Neural crest cell (in vitro differentiated cells): Measurements from ENCODE around the gene SLC1A6. TPM values are rescaled to one million over a fixed set of nuclear protein-coding genes. Genes with fewer than 3 reads are reported as not detected.

Source experiments
- DNase-seq: peaks from one replicate; pipeline ENCODE4 v3.0.0; 2021; ENCODE audit warnings: low read depth, mixed read lengths, low spot score
- H3K27ac Mint-ChIP-seq: one replicate; pipeline ENCODE4 v1.8.0; 2021; ENCODE audit warnings: mild to moderate bottlenecking, mixed read lengths; ENCODE audit not compliant: unreplicated experiment
- H3K27me3 Mint-ChIP-seq: 2 replicates; pipeline ENCODE4 v1.8.0; 2021; ENCODE audit warnings: low read depth, mild to moderate bottlenecking, mixed read lengths
- H3K36me3 Mint-ChIP-seq: 2 replicates; pipeline ENCODE4 v1.8.0; 2021; ENCODE audit warnings: low read depth, mild to moderate bottlenecking, mixed read lengths
- H3K4me1 Mint-ChIP-seq: 2 replicates; pipeline ENCODE4 v1.8.0; 2021; ENCODE audit warnings: mixed read lengths
- H3K4me3 Mint-ChIP-seq: one replicate; pipeline ENCODE4 v1.8.0; 2021; ENCODE audit warnings: mild to moderate bottlenecking, mixed read lengths
- H3K9me3 Mint-ChIP-seq: 2 replicates; pipeline ENCODE4 v1.8.0; 2021; ENCODE audit warnings: mixed read lengths
- total RNA-seq: library from RNA; stranded (reverse); gene quantifications from 2 replicates; pipeline ENCODE4 v1.2.1, GENCODE V29; 2021
- TF ChIP-seq, protein P1 (sequence below): fragments of 200-600 bp; sonication (generic); conservative IDR thresholded peaks from 2 replicates; pipeline ENCODE4 v1.5.0; 2021; ENCODE audit warnings: antibody characterized with exemption, mild to moderate bottlenecking

The SLC1A6 gene
- total RNA-seq, 1 donor from 2014 or later, result 8.2 TPM

DNA sequence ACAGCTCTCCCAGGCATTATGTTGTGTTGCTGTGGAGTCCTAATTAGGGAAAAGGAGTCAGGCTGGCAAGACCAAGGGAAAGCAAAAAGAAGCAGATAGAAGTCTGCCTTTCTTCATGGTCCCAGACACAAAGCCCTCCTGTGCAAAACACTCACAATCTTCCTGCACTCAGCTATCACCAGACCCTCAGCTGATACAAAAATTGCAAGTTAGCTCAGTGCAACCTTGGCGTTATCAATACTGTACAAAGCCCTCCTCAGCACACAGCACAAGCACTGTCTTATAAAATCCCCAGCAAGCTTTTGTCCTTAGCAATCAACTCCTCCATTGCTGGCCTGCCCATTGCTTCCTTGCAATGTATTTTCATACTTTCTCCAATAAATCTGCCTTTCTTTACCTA lies 35.2 kb downstream of the SLC1A6 start:
- no peak for DNase-seq

DNA sequence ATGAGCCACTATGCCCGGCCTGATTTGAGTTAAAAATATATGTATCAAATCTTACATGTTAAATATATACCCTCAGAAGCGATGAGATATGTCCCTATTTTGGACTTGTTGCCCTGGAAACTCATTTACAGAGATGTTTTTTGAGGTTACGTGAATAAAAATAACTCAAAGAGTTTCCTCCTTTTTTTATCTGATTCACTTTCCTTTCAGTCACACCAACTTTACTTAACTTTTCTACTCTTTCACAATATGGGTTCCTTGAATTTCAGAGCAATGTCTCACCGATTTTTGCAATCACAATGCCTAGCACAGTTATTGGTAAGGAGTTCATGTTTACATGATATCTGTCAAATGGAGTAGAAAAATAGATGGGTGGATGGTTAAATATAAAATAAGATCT lies 36.1 kb downstream of the SLC1A6 start:
- Mint-ChIP-seq H3K4me1 (no peaks in the 10 kb centered on the region), H3K4me3 (no peak overlapping the region), H3K27ac (no peak overlapping the region), H3K9me3 (peaks cover 5% of the 10 kb centered on the region), H3K36me3 (peaks cover 2% of the 10 kb centered on the region), H3K27me3 (peaks cover 47% of the 10 kb centered on the region)
- TF ChIP-seq, protein P1, sequence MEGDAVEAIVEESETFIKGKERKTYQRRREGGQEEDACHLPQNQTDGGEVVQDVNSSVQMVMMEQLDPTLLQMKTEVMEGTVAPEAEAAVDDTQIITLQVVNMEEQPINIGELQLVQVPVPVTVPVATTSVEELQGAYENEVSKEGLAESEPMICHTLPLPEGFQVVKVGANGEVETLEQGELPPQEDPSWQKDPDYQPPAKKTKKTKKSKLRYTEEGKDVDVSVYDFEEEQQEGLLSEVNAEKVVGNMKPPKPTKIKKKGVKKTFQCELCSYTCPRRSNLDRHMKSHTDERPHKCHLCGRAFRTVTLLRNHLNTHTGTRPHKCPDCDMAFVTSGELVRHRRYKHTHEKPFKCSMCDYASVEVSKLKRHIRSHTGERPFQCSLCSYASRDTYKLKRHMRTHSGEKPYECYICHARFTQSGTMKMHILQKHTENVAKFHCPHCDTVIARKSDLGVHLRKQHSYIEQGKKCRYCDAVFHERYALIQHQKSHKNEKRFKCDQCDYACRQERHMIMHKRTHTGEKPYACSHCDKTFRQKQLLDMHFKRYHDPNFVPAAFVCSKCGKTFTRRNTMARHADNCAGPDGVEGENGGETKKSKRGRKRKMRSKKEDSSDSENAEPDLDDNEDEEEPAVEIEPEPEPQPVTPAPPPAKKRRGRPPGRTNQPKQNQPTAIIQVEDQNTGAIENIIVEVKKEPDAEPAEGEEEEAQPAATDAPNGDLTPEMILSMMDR, result no peak
- no peak for DNase-seq

More for the DNA sequence above, 35.2 kb downstream of the SLC1A6 start:
- Mint-ChIP-seq H3K27me3 (peaks cover 43% of the 10 kb centered on the region), H3K4me1 (no peaks in the 10 kb centered on the region), H3K4me3 (no peak overlapping the region), H3K27ac (no peak overlapping the region), H3K9me3 (peaks cover 5% of the 10 kb centered on the region), H3K36me3 (peaks cover 2% of the 10 kb centered on the region)
- TF ChIP-seq, protein P1, result no peak

DNA sequence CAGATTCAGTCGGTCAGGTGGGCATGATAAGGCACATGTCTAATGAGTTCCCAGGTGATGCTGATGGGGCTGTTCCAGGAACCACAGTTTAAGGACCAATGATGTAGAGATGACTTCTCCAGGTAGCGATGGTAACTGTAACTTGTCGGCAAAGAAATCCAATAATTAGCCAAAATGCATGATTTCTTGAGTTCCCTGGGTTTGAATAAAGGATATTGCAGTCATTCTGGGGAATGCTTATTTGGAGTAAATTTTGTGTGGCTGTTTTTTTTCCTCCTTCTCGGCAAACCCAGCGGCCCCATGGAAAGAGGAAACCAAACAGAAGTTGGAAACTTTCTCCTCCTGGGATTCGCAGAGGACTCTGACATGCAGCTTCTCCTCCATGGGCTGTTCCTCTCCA lies 38.5 kb downstream of the SLC1A6 start, which contains the start of gene OR7C2:
TSS of gene OR7C2 (plus strand) at position 301 of the 400 bp plus-strand sequence. CDS start at position 301, 0 bp downstream.
- no peak within 1 kb of the TSS for H3K4me3 Mint-ChIP-seq
- peaks cover 5% of the 10 kb centered on the region for H3K9me3 Mint-ChIP-seq
- TF ChIP-seq, protein P1, result no peak
- peaks cover 2% of the 10 kb centered on the region for H3K36me3 Mint-ChIP-seq
- no peak within 1 kb of the TSS for H3K27ac Mint-ChIP-seq
- H3K27me3 Mint-ChIP-seq, result peaks cover 51% of the 10 kb centered on the region
- H3K4me1 Mint-ChIP-seq, result no peaks in the 10 kb centered on the region
- no peak for DNase-seq

DNA sequence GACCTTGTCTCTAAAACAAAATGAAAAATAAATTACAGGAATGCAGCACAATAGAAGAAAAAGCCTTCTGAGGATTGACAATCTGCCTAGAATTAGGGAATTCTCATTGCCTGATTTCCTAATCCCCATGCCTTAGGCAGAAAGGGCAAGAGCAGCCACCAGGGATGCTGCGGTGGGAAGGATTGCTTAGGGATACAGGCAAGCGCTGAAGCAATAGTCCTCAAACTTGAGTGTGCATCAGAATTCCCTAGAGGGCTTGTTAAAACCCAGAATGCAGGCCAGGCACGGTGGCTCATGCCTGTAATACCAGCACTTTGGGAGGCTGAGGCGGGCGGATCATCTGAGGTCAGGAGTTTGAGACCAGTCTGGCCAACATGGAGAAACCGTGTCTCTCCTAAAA lies 39.4 kb downstream of the SLC1A6 start:
- Mint-ChIP-seq H3K4me3 (no peak overlapping the region), H3K36me3 (peaks cover 2% of the 10 kb centered on the region), H3K4me1 (no peaks in the 10 kb centered on the region), H3K27me3 (peaks cover 53% of the 10 kb centered on the region), H3K27ac (no peak overlapping the region), H3K9me3 (peaks cover 5% of the 10 kb centered on the region)
- DNase-seq, result no peak
- TF ChIP-seq, protein P1, result no peak

DNA sequence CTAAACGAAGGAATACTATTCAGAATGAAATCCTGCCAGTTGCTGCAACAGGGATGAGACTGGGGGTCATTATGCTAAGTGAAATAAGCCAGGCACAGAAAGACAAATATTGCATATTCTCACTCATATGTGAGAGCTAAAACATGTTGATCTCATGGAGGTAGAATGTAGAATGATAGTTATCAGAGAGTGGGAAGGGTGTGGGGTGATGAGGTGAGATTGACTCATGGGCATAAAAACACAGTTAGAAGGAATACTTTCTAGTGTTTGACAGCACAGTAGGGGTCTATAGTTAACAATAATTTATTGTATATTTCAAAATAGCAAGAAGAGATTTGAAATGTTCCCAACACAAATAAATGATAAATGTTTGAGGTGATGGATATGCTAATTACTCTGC lies 46.2 kb downstream of the SLC1A6 start:
- TF ChIP-seq, protein P1, result no peak

DNA sequence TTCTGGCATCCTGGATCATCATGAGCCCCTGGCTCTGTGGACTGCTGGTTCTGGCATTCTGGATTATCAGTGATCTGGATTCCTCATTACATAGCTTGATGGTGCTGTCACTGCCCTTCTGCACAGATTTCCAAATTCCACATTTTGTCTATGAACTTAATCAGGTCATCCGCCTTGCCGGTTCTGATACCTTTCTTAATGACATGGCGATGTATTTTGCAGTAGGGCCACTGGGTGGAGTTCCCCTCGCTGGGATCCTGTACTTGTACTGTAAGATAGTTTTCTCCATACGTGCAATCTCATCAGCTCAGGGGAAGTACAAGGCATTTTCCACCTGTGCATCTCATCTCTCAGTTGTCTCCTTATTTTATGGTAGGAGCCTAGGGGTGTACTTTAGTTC lies 62.8 kb downstream of the SLC1A6 start:
- no peaks in the 10 kb centered on the region for H3K36me3 Mint-ChIP-seq
- no peaks in the 10 kb centered on the region for H3K4me1 Mint-ChIP-seq
- TF ChIP-seq, protein P1, result no peak
- no peak overlapping the region for H3K27ac Mint-ChIP-seq
- no peak overlapping the region for H3K4me3 Mint-ChIP-seq
- H3K27me3 Mint-ChIP-seq, result peaks cover 81% of the 10 kb centered on the region
- peaks cover 6% of the 10 kb centered on the region for H3K9me3 Mint-ChIP-seq
- DNase-seq, result no peak

More for the DNA sequence above, 46.2 kb downstream of the SLC1A6 start:
- DNase-seq, result no peak
- Mint-ChIP-seq H3K36me3 (no peaks in the 10 kb centered on the region), H3K27me3 (peaks cover 45% of the 10 kb centered on the region), H3K9me3 (peaks cover 4% of the 10 kb centered on the region), H3K4me1 (no peaks in the 10 kb centered on the region), H3K27ac (no peak overlapping the region), H3K4me3 (no peak overlapping the region)
